ENCODE measurements around the gene ANKS1A. TPM values are rescaled to one million over a fixed set of nuclear protein-coding genes. Genes with fewer than 3 reads are reported as not detected.

Gene ANKS1A
- total RNA-seq, 1 experiment from 2014 or later: 21.7 TPM

DNA sequence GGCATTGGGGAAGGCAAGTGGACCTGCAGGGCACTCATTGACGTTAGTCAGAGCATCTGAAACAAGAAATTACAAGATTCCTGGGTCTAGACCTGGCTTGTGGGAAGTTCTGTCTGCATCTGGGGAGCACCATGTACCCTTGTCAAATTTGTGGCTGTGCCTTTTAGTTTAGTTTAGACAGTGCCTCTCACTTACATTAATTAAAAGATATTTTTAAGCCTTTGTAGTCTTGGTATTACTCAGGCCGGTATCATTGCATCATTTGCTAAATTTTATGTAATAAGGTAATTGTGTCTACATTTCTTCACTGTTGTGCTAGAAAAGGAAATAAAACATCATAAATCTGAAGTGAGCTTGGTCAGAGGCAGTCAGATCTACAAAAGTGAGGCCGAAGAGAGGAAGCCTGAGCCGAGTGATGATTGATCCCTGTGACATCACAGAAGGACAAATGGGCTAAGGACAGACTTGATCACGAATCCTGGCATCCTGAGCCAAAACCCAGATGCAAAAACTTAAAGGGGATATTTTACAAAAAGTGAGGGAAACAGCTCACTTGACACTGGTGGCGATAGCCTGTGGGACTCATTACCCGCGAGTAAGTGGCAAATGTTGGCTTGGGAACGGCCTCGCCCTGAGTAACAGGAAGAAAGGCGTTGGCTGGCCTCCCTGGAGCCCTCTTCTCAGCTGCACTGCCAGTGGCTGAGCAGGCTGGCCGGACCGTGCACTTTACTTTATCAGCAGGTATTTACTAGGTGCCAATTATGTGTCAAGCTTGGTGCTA lies 145.5 kb downstream of the ANKS1A start:
- no peak overlapping the region for H3K4me3 ChIP-seq (ENCODE audit: low read depth, low read length, poor library complexity, severe bottlenecking)
- intact Hi-C loops (cut with micrococcal nuclease; ENCODE audit: unreplicated experiment): no loop called here
- no peaks in the 10 kb centered on the region for H3K27me3 ChIP-seq (replicated peaks; ENCODE audit: insufficient read depth, low read depth, low read length, poor library complexity)
- ChIA-PET POLR2A (ENCODE audit: low non-redundant PET) (no interaction called here), CTCF (no interaction called here)
- BruUV-seq (replicated peaks): no TSS peak
- no peak overlapping the region for H3K27ac ChIP-seq (ENCODE audit: low read depth, low read length, poor library complexity, severe bottlenecking)
- no peaks in the 10 kb centered on the region for H3K36me3 ChIP-seq (ENCODE audit: insufficient read depth, low read length, poor library complexity, severe bottlenecking)
- TF ChIP-seq, protein P1, sequence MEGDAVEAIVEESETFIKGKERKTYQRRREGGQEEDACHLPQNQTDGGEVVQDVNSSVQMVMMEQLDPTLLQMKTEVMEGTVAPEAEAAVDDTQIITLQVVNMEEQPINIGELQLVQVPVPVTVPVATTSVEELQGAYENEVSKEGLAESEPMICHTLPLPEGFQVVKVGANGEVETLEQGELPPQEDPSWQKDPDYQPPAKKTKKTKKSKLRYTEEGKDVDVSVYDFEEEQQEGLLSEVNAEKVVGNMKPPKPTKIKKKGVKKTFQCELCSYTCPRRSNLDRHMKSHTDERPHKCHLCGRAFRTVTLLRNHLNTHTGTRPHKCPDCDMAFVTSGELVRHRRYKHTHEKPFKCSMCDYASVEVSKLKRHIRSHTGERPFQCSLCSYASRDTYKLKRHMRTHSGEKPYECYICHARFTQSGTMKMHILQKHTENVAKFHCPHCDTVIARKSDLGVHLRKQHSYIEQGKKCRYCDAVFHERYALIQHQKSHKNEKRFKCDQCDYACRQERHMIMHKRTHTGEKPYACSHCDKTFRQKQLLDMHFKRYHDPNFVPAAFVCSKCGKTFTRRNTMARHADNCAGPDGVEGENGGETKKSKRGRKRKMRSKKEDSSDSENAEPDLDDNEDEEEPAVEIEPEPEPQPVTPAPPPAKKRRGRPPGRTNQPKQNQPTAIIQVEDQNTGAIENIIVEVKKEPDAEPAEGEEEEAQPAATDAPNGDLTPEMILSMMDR (conservative IDR thresholded peaks at IDR 0.05; ENCODE audit: low read depth, low read length): no peak
- no peak for TF ChIP-seq EZH2 (IDR thresholded peaks at IDR 0.05; ENCODE audit: borderline replicate concordance, low read depth, low read length, poor library complexity, severe bottlenecking)
- H3K9me3 ChIP-seq (ENCODE audit: low read depth, low read length, poor library complexity, severe bottlenecking): no peaks in the 10 kb centered on the region
- peaks cover 27% of the 10 kb centered on the region for H3K4me1 ChIP-seq (ENCODE audit: insufficient read depth, low read length, poor library complexity, severe bottlenecking)
- no peak for DNase-seq (ENCODE audit: low spot score)

GRCh38 chr6:35035481-35036030 lies 146.5 kb downstream of the ANKS1A start:
- DNase-seq (ENCODE audit: low spot score): no peak
- peaks cover 23% of the 10 kb centered on the region for H3K4me1 ChIP-seq (ENCODE audit: insufficient read depth, low read length, poor library complexity, severe bottlenecking)
- intact Hi-C loops (cut with micrococcal nuclease; ENCODE audit: unreplicated experiment): no loop called here
- H3K36me3 ChIP-seq (ENCODE audit: insufficient read depth, low read length, poor library complexity, severe bottlenecking): no peaks in the 10 kb centered on the region
- no peaks in the 10 kb centered on the region for H3K27me3 ChIP-seq (replicated peaks; ENCODE audit: insufficient read depth, low read depth, low read length, poor library complexity)
- BruUV-seq (replicated peaks): no TSS peak
- no peak overlapping the region for H3K27ac ChIP-seq (ENCODE audit: low read depth, low read length, poor library complexity, severe bottlenecking)
- ChIA-PET CTCF (no interaction called here), POLR2A (ENCODE audit: low non-redundant PET) (no interaction called here)
- no peak overlapping the region for H3K4me3 ChIP-seq (ENCODE audit: low read depth, low read length, poor library complexity, severe bottlenecking)
- TF ChIP-seq, protein P1 (conservative IDR thresholded peaks at IDR 0.05; ENCODE audit: low read depth, low read length): no peak
- TF ChIP-seq EZH2 (IDR thresholded peaks at IDR 0.05; ENCODE audit: borderline replicate concordance, low read depth, low read length, poor library complexity, severe bottlenecking): no peak
- H3K9me3 ChIP-seq (ENCODE audit: low read depth, low read length, poor library complexity, severe bottlenecking): no peaks in the 10 kb centered on the region

- CTCF ChIA-PET: no interaction called here
- Histone ChIP-seq H3K36me3 (ENCODE audit: insufficient read depth, low read length, poor library complexity, severe bottlenecking) (no peaks in the 10 kb centered on the region), H3K4me1 (ENCODE audit: insufficient read depth, low read length, poor library complexity, severe bottlenecking) (peaks cover 23% of the 10 kb centered on the region), H3K27ac (ENCODE audit: low read depth, low read length, poor library complexity, severe bottlenecking) (no peak overlapping the region), H3K27me3 (replicated peaks; ENCODE audit: insufficient read depth, low read depth, low read length, poor library complexity) (no peaks in the 10 kb centered on the region), H3K4me3 (ENCODE audit: low read depth, low read length, poor library complexity, severe bottlenecking) (no peak overlapping the region), H3K9me3 (ENCODE audit: low read depth, low read length, poor library complexity, severe bottlenecking) (no peaks in the 10 kb centered on the region)
- no peak for TF ChIP-seq EZH2 (IDR thresholded peaks at IDR 0.05; ENCODE audit: borderline replicate concordance, low read depth, low read length, poor library complexity, severe bottlenecking)
- TF ChIP-seq, protein P1 (conservative IDR thresholded peaks at IDR 0.05; ENCODE audit: low read depth, low read length): no peak
- no TSS peak for BruUV-seq (replicated peaks)
- no peak for DNase-seq (ENCODE audit: low spot score)
- POLR2A ChIA-PET (ENCODE audit: low non-redundant PET): no interaction called here
- intact Hi-C loops (cut with micrococcal nuclease; ENCODE audit: unreplicated experiment): no loop called here
These were observed 147.2 kb downstream of the ANKS1A start for GRCh38 chr6:35036059-35036827.
